H9 (cell line): ENCODE results near the gene ZNF687. TPM values are rescaled to one million over a fixed set of nuclear protein-coding genes. Genes with fewer than 3 reads are reported as not detected.
A peak's percentile ranks its signal among the peaks of the same experiment; 100 is the strongest.

ENCODE experiments used
- DNase-seq: peaks from one replicate; pipeline ENCODE4 v3.0.0-alpha.2; 2017
- H2AFZ ChIP-seq: one replicate; pipeline ENCODE4 v1.6.1; 2013; ENCODE audit warnings: mild to moderate bottlenecking, low read length, control low read depth, moderate library complexity
- H2AK5ac ChIP-seq: 2 replicates; pipeline ENCODE4 v1.6.1; 2013; ENCODE audit warnings: low read length, control low read depth, mixed read lengths; ENCODE audit not compliant: insufficient read length
- H2BK120ac ChIP-seq: one replicate; pipeline ENCODE4 v1.6.1; 2013; ENCODE audit warnings: low read depth, mild to moderate bottlenecking, low read length, control low read depth, inconsistent platforms; ENCODE audit not compliant: poor library complexity, severe bottlenecking
- H2BK12ac ChIP-seq: 2 replicates; pipeline ENCODE4 v1.6.1; 2013; ENCODE audit warnings: low read length, control low read depth, mixed read lengths, low read depth; ENCODE audit not compliant: insufficient read length
- H2BK15ac ChIP-seq: 2 replicates; pipeline ENCODE4 v1.6.1; 2013; ENCODE audit warnings: low read depth, low read length, control low read depth
- H2BK20ac ChIP-seq: one replicate; pipeline ENCODE4 v1.6.1; 2013; ENCODE audit warnings: low read depth, mild to moderate bottlenecking, low read length, control low read depth, inconsistent platforms; ENCODE audit not compliant: poor library complexity, severe bottlenecking
- H2BK5ac ChIP-seq: 2 replicates; pipeline ENCODE4 v1.6.1; 2013; ENCODE audit warnings: low read length, control low read depth, mixed read lengths; ENCODE audit not compliant: insufficient read length
- H3K14ac ChIP-seq: 2 replicates; pipeline ENCODE4 v1.6.1; 2013; ENCODE audit warnings: low read length, control low read depth; ENCODE audit not compliant: insufficient read depth
- H3K18ac ChIP-seq: 2 replicates; pipeline ENCODE4 v1.6.1; 2013; ENCODE audit warnings: low read depth, mild to moderate bottlenecking, mixed read lengths, low read length, control low read depth; ENCODE audit not compliant: insufficient read length
- H3K23ac ChIP-seq: 2 replicates; pipeline ENCODE4 v1.6.1; 2013; ENCODE audit warnings: low read length, control low read depth, mixed read lengths, low read depth; ENCODE audit not compliant: insufficient read length
- H3K23me2 ChIP-seq: 2 replicates; pipeline ENCODE4 v1.6.1; 2013; ENCODE audit warnings: low read depth, mild to moderate bottlenecking, mixed read lengths, low read length, control low read depth; ENCODE audit not compliant: insufficient read length, poor library complexity, severe bottlenecking
- H3K27ac ChIP-seq: 2 replicates; pipeline ENCODE4 v1.5.1; 2013; ENCODE audit warnings: low read length, control low read depth, mixed read lengths, low read depth; ENCODE audit not compliant: insufficient read length
- H3K27me3 ChIP-seq: 2 replicates; pipeline ENCODE4 v1.6.1; 2013; ENCODE audit warnings: low read length, control low read depth, inconsistent platforms; ENCODE audit not compliant: insufficient read depth
- H3K4ac ChIP-seq: 2 replicates; pipeline ENCODE4 v1.6.1; 2013; ENCODE audit warnings: low read depth, mild to moderate bottlenecking, control low read depth, inconsistent platforms, low read length, moderate library complexity
- H3K4me1 ChIP-seq: 2 replicates; pipeline ENCODE4 v1.6.1; 2013; ENCODE audit warnings: low read length, control low read depth, inconsistent platforms; ENCODE audit not compliant: insufficient read depth
- H3K4me2 ChIP-seq: 2 replicates; pipeline ENCODE4 v1.6.1; 2013; ENCODE audit warnings: low read length, control low read depth, mixed read lengths; ENCODE audit not compliant: insufficient read length, insufficient read depth
- H3K56ac ChIP-seq: 2 replicates; pipeline ENCODE4 v1.6.1; 2013; ENCODE audit warnings: low read depth, mild to moderate bottlenecking, mixed read lengths, low read length, control low read depth; ENCODE audit not compliant: insufficient read length
- H3K79me1 ChIP-seq: 2 replicates; pipeline ENCODE4 v1.6.1; 2013; ENCODE audit warnings: low read depth, mild to moderate bottlenecking, moderate library complexity, low read length, control low read depth, inconsistent platforms; ENCODE audit not compliant: insufficient read depth, poor library complexity, severe bottlenecking
- H3K79me2 ChIP-seq: 2 replicates; pipeline ENCODE4 v1.6.1; 2013; ENCODE audit warnings: low read length, control low read depth, inconsistent platforms; ENCODE audit not compliant: insufficient read depth
- H3K9ac ChIP-seq: 2 replicates; pipeline ENCODE4 v1.6.1; 2013; ENCODE audit warnings: low read length, control low read depth, mixed read lengths; ENCODE audit not compliant: insufficient read length; ENCODE audit errors: extremely low read depth
- H3K9me3 ChIP-seq: one replicate; pipeline ENCODE4 v1.6.1; 2013; ENCODE audit warnings: low read depth, low read length, inconsistent platforms; ENCODE audit not compliant: control insufficient read depth
- H3T11ph ChIP-seq: one replicate; pipeline ENCODE4 v1.6.1; 2013; ENCODE audit warnings: mild to moderate bottlenecking, low read length, control low read depth, inconsistent platforms
- H4K20me1 ChIP-seq: one replicate; pipeline ENCODE4 v1.6.1; 2013; ENCODE audit not compliant: control insufficient read depth, insufficient read length, insufficient read depth
- H4K5ac ChIP-seq: 2 replicates; pipeline ENCODE4 v1.6.1; 2013; ENCODE audit warnings: low read depth, mild to moderate bottlenecking, mixed read lengths, low read length, control low read depth; ENCODE audit not compliant: insufficient read length
- H4K8ac ChIP-seq: replicated peaks from 2 replicates; pipeline ENCODE4 v1.6.1; 2013; ENCODE audit warnings: low read length, control low read depth, mixed read lengths, low read depth; ENCODE audit not compliant: insufficient read length
- H4K91ac ChIP-seq: 2 replicates; pipeline ENCODE4 v1.6.1; 2013; ENCODE audit warnings: low read depth, mild to moderate bottlenecking, moderate library complexity, mixed read lengths, low read length, control low read depth; ENCODE audit not compliant: insufficient read length
- H3K27ac Mint-ChIP-seq, 3 experiments: 2 replicates in 2 of 3; 3 replicates in 1 of 3; pipeline ENCODE4 v1.8.0; 2020 to 2021; ENCODE audit warnings: mixed read lengths in 3 of 3, mild to moderate bottlenecking in 1 of 3, moderate library complexity in 1 of 3
- H3K27me3 Mint-ChIP-seq: 2 replicates; pipeline ENCODE4 v1.8.0; 2021; ENCODE audit warnings: low read depth, mild to moderate bottlenecking, moderate library complexity, mixed read lengths
- H3K36me3 Mint-ChIP-seq, 3 experiments: 2 replicates in 2 of 3; 3 replicates in 1 of 3; pipeline ENCODE4 v1.8.0; 2020 to 2021; ENCODE audit warnings: low read depth in 3 of 3, mixed read lengths in 3 of 3; ENCODE audit not compliant: insufficient read depth in 1 of 3
- H3K4me1 Mint-ChIP-seq, 2 experiments: 2 replicates each; pipeline ENCODE4 v1.8.0; 2020; ENCODE audit warnings: mixed read lengths in 2 of 2
- H3K4me3 Mint-ChIP-seq, 2 experiments: 2 replicates in 1 of 2; 3 replicates in 1 of 2; pipeline ENCODE4 v1.8.0; 2020 to 2021; ENCODE audit warnings: mild to moderate bottlenecking in 2 of 2, mixed read lengths in 2 of 2, moderate library complexity in 1 of 2
- H3K9me3 Mint-ChIP-seq, 2 experiments: 2 replicates in 1 of 2; 3 replicates in 1 of 2; pipeline ENCODE4 v1.8.0; 2020; ENCODE audit warnings: mild to moderate bottlenecking in 2 of 2, mixed read lengths in 2 of 2, moderate library complexity in 1 of 2
- WGBS: extraction: QIAGEN DNeasy Blood & Tissue Kit; methylation state at CpG from one replicate; pipeline ENCODE4 v1.1.7; 2013; ENCODE audit warnings: missing lambda C conversion rate, low lambda C conversion rate, mixed read lengths; ENCODE audit not compliant: insufficient read length; ENCODE audit errors: extremely low coverage; 5-methylcytosine and 5-hydroxymethylcytosine counted together
- total RNA-seq: library from RNA; stranded (reverse); gene quantifications from 2 replicates; pipeline ENCODE4 v1.2.1, GENCODE V29; 2021
- TF ChIP-seq, protein P1 (sequence below): fragments of 200-600 bp; sonication (generic); conservative IDR thresholded peaks from 3 replicates; pipeline ENCODE4 v1.8.0; 2021; ENCODE audit warnings: antibody characterized with exemption, mild to moderate bottlenecking

The ZNF687 gene
- total RNA-seq, 1 experiment from 2014 or later = 58.2 TPM

DNA sequence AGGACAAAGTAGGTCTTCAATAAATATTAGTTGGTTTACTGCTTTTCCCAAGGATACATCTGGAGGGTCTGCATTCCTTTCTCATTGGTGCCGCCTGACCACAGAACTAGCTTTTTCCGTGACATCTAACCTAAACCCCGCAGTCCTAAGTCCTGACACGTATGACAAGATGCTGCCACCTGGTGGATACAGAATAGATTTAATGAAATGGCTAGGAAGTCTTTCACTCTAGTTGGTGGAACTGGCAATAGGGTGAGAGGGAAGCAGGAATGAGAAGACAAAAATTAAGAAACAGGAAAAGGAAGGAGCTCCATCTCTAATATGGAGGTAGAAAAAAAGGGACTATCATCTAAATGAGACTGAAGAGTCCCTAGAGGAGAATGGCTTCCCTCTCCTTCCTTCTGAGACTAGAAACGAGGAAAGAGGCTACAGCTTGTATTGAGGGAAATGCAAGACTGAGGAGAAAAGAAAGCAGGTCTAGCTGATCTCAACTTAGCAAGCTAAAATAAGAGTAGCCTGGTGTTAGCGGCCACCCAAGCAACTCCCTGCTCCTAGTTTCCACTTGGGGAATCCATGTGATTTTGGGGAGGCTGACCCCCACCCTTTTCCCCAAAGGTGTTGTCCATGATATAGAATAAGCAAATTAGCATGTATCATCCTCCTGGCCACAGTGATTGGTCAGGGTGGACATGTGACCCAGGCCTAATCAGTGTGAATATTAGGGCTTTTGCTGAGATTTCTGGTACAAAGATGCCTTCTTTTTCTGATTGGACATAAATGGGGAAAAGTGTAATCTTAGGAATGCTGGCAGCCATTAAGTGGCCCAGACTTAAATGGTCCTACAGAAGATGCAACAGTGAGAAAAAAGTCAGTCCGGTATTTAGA, 59.0 kb downstream of the ZNF687 start:
- peaks cover 1% of the 10 kb centered on the region; the same call in 1 of the 2 replicates for H3K79me2 ChIP-seq
- TF ChIP-seq, protein P1, sequence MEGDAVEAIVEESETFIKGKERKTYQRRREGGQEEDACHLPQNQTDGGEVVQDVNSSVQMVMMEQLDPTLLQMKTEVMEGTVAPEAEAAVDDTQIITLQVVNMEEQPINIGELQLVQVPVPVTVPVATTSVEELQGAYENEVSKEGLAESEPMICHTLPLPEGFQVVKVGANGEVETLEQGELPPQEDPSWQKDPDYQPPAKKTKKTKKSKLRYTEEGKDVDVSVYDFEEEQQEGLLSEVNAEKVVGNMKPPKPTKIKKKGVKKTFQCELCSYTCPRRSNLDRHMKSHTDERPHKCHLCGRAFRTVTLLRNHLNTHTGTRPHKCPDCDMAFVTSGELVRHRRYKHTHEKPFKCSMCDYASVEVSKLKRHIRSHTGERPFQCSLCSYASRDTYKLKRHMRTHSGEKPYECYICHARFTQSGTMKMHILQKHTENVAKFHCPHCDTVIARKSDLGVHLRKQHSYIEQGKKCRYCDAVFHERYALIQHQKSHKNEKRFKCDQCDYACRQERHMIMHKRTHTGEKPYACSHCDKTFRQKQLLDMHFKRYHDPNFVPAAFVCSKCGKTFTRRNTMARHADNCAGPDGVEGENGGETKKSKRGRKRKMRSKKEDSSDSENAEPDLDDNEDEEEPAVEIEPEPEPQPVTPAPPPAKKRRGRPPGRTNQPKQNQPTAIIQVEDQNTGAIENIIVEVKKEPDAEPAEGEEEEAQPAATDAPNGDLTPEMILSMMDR = peak; percentile 87
- H3K56ac ChIP-seq = no peak overlapping the region
- DNase-seq = peak; percentile 68
- H3K18ac ChIP-seq = no peak overlapping the region
- H4K8ac ChIP-seq = no peak overlapping the region
- no peak overlapping the region for H3K4me2 ChIP-seq
- H3K9me3 ChIP-seq = no peaks in the 10 kb centered on the region
- Mint-ChIP-seq H3K4me3 (peak overlapping the region in 1 of 2 experiments; percentile 0; a peak in 1 of 5 replicates), H3K27ac (peak overlapping the region in 2 of 3 experiments; percentile 0 to 89; a peak in 4 of 7 replicates), H3K4me1 (peaks cover 7 to 10% of the 10 kb centered on the region in 2 experiments), H3K27me3 (no peaks in the 10 kb centered on the region), H3K36me3 (peaks cover 28 to 41% (median 38%) of the 10 kb centered on the region in 3 experiments), H3K9me3 (no peaks in the 10 kb centered on the region)
- H3K27me3 ChIP-seq = no peaks in the 10 kb centered on the region
- no peak overlapping the region for H3K23ac ChIP-seq
- peaks cover 7% of the 10 kb centered on the region for H3K79me1 ChIP-seq
- H2AK5ac ChIP-seq = no peak overlapping the region
- H3K4me1 ChIP-seq = no peaks in the 10 kb centered on the region
- no peak overlapping the region for H4K91ac ChIP-seq
- no peak overlapping the region for H2AFZ ChIP-seq
- no peak overlapping the region for H3T11ph ChIP-seq
- H4K20me1 ChIP-seq = peaks cover 2% of the 10 kb centered on the region
- H3K14ac ChIP-seq = no peak overlapping the region
- H4K5ac ChIP-seq = no peak overlapping the region
- H3K23me2 ChIP-seq = peaks cover 3% of the 10 kb centered on the region
- no peak overlapping the region for H2BK12ac ChIP-seq
- no peak overlapping the region for H2BK20ac ChIP-seq
- no peak overlapping the region for H3K9ac ChIP-seq
- H2BK5ac ChIP-seq = no peak overlapping the region
- no peak overlapping the region for H3K4ac ChIP-seq
- no peak overlapping the region for H2BK15ac ChIP-seq
- WGBS = no CpG with 5 or more reads among the region's 7 CpGs
- no peak overlapping the region for H3K27ac ChIP-seq
- H2BK120ac ChIP-seq = no peak overlapping the region

Other genes starting within 250 kb of the ZNF687 start
- 1.2 and 1.5 TPM in 2 replicates for gene BNIPL, start 245.7 kb upstream of the ZNF687 start, total RNA-seq
- 3.6 and 4.8 TPM in 2 replicates for gene C1orf56, start 234.5 kb upstream of the ZNF687 start, total RNA-seq
- gene CDC42SE1, start 222.7 kb upstream of the ZNF687 start, total RNA-seq = 83.9 and 87.3 TPM in 2 replicates
- 13.0 and 13.2 TPM in 2 replicates for gene MLLT11, start 221.9 kb upstream of the ZNF687 start, total RNA-seq
- 3.8 and 4.1 TPM in 2 replicates for gene GABPB2, start 211.5 kb upstream of the ZNF687 start, total RNA-seq
- 11.5 and 12.3 TPM in 2 replicates for gene SEMA6C, start 135.7 kb upstream of the ZNF687 start, total RNA-seq
- not detected in 2 replicates for gene TNFAIP8L2, start 125.7 kb upstream of the ZNF687 start, total RNA-seq
- gene LYSMD1, start 116.4 kb upstream of the ZNF687 start, total RNA-seq = 5.8 and 6.7 TPM in 2 replicates
- gene SCNM1, start 116.2 kb upstream of the ZNF687 start, total RNA-seq = 54.1 and 60.5 TPM in 2 replicates
- gene TMOD4, start 106.3 kb upstream of the ZNF687 start, total RNA-seq = 0.42 and 1.6 TPM in 2 replicates
- 90.3 and 91.4 TPM in 2 replicates for gene VPS72, start 92.1 kb upstream of the ZNF687 start, total RNA-seq
- 94.6 and 101 TPM in 2 replicates for gene PIP5K1A, start 83.7 kb upstream of the ZNF687 start, total RNA-seq
- gene PSMD4, start 27.6 kb upstream of the ZNF687 start, total RNA-seq = 205 and 207 TPM in 2 replicates
- gene PI4KB, start 45.1 kb downstream of the ZNF687 start, total RNA-seq = 39.1 and 39.2 TPM in 2 replicates
- gene RFX5, start 65.0 kb downstream of the ZNF687 start, total RNA-seq = 65.1 and 72.7 TPM in 2 replicates
- gene SELENBP1, start 90.4 kb downstream of the ZNF687 start, total RNA-seq = 13.9 and 14.2 TPM in 2 replicates
- gene PSMB4, start 117.3 kb downstream of the ZNF687 start, total RNA-seq = 413 and 429 TPM in 2 replicates
- 93.0 and 102 TPM in 2 replicates for gene POGZ, start 177.2 kb downstream of the ZNF687 start, total RNA-seq
- 29.9 and 30.9 TPM in 2 replicates for gene CGN, start 229.1 kb downstream of the ZNF687 start, total RNA-seq